HepG2 (cell line): ENCODE measurements around the gene ZNF66. TPM values are rescaled to one million over a fixed set of nuclear protein-coding genes. Genes with fewer than 3 reads are reported as not detected.
A peak's percentile ranks its signal among the peaks of the same experiment; 100 is the strongest.

Experiments used
- AGO2 ChIP-seq: fragments of 200-400 bp; formaldehyde crosslinking; optimal IDR thresholded peaks from 2 replicates; pipeline ENCODE3; 2017; ENCODE audit warnings: mild to moderate bottlenecking, low read depth, low read length, moderate library complexity
- CBX1 ChIP-seq: IDR thresholded peaks from one replicate; pipeline ENCODE4 v1.6.1; 2016; ENCODE audit warnings: antibody characterized with exemption, low read depth
- DNMT1 ChIP-seq: sonication (generic); formaldehyde crosslinking; IDR thresholded peaks from 2 replicates; pipeline ENCODE4 v1.5.1; 2020; ENCODE audit warnings: mild to moderate bottlenecking, missing genetic modification reagents
- GFI1 ChIP-seq: sonication (generic); formaldehyde crosslinking; IDR thresholded peaks from 2 replicates; pipeline ENCODE4 v1.5.0; 2020; ENCODE audit warnings: missing genetic modification reagents, mild to moderate bottlenecking, borderline replicate concordance
- HIC2 ChIP-seq: sonication (generic); formaldehyde crosslinking; IDR thresholded peaks from 2 replicates; pipeline ENCODE4 v1.9.0; 2022; ENCODE audit warnings: low read depth, missing genetic modification reagents
- KAT8 ChIP-seq: IDR thresholded peaks from 2 replicates; pipeline ENCODE4 v1.6.1; 2016; ENCODE audit warnings: missing genetic modification reagents, missing compliant biosample characterization
- MLX ChIP-seq: IDR thresholded peaks from 2 replicates; pipeline ENCODE4 v1.6.1; 2016
- NR2F1 ChIP-seq, 2 experiments: fragments of 450-650 bp in 1 of 2; formaldehyde crosslinking in 1 of 2; IDR thresholded peaks; 2 replicates each; pipeline versions ENCODE4 v1.5.0 to v1.6.1; 2016 to 2020; ENCODE audit warnings: mild to moderate bottlenecking in 1 of 2, missing compliant biosample characterization in 1 of 2, missing genetic modification reagents in 1 of 2, moderate library complexity in 1 of 2
- PRPF4 ChIP-seq: fragments of 200-400 bp; formaldehyde crosslinking; IDR thresholded peaks from 2 replicates; pipeline ENCODE4 v1.6.1; 2016; ENCODE audit warnings: low read length, low read depth; ENCODE audit not compliant: poor library complexity, severe bottlenecking
- SMAD9 ChIP-seq: sonication (generic); formaldehyde crosslinking; IDR thresholded peaks from 2 replicates; pipeline ENCODE4 v1.5.1; 2020; ENCODE audit warnings: mild to moderate bottlenecking, missing genetic modification reagents
- TMF1 ChIP-seq: sonication (generic); formaldehyde crosslinking; IDR thresholded peaks from 2 replicates; pipeline ENCODE4 v1.8.1; 2022; ENCODE audit warnings: low read depth, missing genetic modification reagents
- UBTF ChIP-seq: sonication (generic); formaldehyde crosslinking; IDR thresholded peaks from 2 replicates; pipeline ENCODE4 v1.4.0; 2020; ENCODE audit warnings: mild to moderate bottlenecking, missing genetic modification reagents
- ZBTB20 ChIP-seq: sonication (generic); formaldehyde crosslinking; IDR thresholded peaks from 2 replicates; pipeline ENCODE4 v1.8.1; 2023; ENCODE audit warnings: missing genetic modification reagents, low read depth, mild to moderate bottlenecking, borderline replicate concordance
- ZNF235 ChIP-seq: sonication (generic); formaldehyde crosslinking; IDR thresholded peaks from 2 replicates; pipeline ENCODE4 v1.8.1; 2023; ENCODE audit warnings: mild to moderate bottlenecking, missing genetic modification reagents, borderline replicate concordance
- ZNF274 ChIP-seq: sonication (generic); formaldehyde crosslinking; IDR thresholded peaks from 2 replicates; pipeline ENCODE4 v1.5.1; 2020; ENCODE audit warnings: mild to moderate bottlenecking, missing genetic modification reagents
- ZNF30 ChIP-seq: sonication (generic); formaldehyde crosslinking; IDR thresholded peaks from 2 replicates; pipeline ENCODE4 v1.5.0; 2020; ENCODE audit warnings: mild to moderate bottlenecking, missing genetic modification reagents
- ZNF607 ChIP-seq: sonication (generic); formaldehyde crosslinking; IDR thresholded peaks from 2 replicates; pipeline ENCODE4 v1.5.1; 2020; ENCODE audit warnings: missing genetic modification reagents, mild to moderate bottlenecking, borderline replicate concordance
- ZNF687 ChIP-seq: sonication (generic); formaldehyde crosslinking; IDR thresholded peaks from 2 replicates; pipeline ENCODE4 v1.5.1; 2020; ENCODE audit warnings: mild to moderate bottlenecking, missing genetic modification reagents, moderate library complexity
- ZNF766 ChIP-seq: sonication (generic); formaldehyde crosslinking; IDR thresholded peaks from 2 replicates; pipeline ENCODE4 v1.5.0; 2020; ENCODE audit warnings: missing genetic modification reagents, borderline replicate concordance
- polyA plus RNA-seq, 8 experiments: library from polyadenylated mRNA; depleted of rRNA in 3 of 8; stranded (reverse) in 7 of 8; unstranded in 1 of 8; fragments of >200 nt; fragmentation: Illumina TruSeq in 4 of 8; extraction: Trizol in 4 of 8; gene quantifications; 2 replicates each; pipeline versions ENCODE4 v1.2.1 to v1.2.3, GENCODE V29; 2011 to 2016; ENCODE audit warnings: low read depth in 4 of 8, missing spikeins in 1 of 8, mixed read lengths in 1 of 8; ENCODE audit not compliant: insufficient read depth in 1 of 8
- total RNA-seq, 5 experiments: library from RNA; depleted of rRNA; stranded (reverse); fragments of >200 nt; fragmentation: Illumina TruSeq; extraction: Trizol; gene quantifications; 2 replicates each; pipeline ENCODE4 v1.2.3, GENCODE V29; 2016; ENCODE audit warnings: low read depth in 1 of 5

Gene ZNF66
- total and polyA plus RNA-seq, 2 of the 13 experiments (the other 11 are each of a cell fraction or from before 2014, with no cell fraction given), result 4.0 to 8.0 TPM

- no peak for TF ChIP-seq HIC2 (CRISPR knock-in tag)
- TF ChIP-seq DNMT1 (CRISPR knock-in tag), result no peak
- TF ChIP-seq KAT8, result 0 out of 2 replicates have a peak, but pooled peaks have one; percentile 32
- no peak for TF ChIP-seq ZNF235 (CRISPR knock-in tag)
- no peak for TF ChIP-seq SMAD9
- TF ChIP-seq MLX (CRISPR knock-in tag), result no peak
- TF ChIP-seq ZNF30 (CRISPR knock-in tag), result no peak
- TF ChIP-seq ZNF687 (CRISPR knock-in tag), result peak; percentile 68
- TF ChIP-seq TMF1 (CRISPR knock-in tag), result no peak
- peak; percentile 47; the same call in 1 of the 2 replicates for TF ChIP-seq ZNF274
- TF ChIP-seq AGO2, result peak; percentile 20
- no peak for TF ChIP-seq NR2F1 (CRISPR knock-in tag; IDR thresholded peaks at IDR 0.05)
- no peak for TF ChIP-seq ZBTB20
- TF ChIP-seq UBTF (CRISPR knock-in tag), result peak; percentile 64
- no peak for TF ChIP-seq ZNF607 (CRISPR knock-in tag)
- TF ChIP-seq ZNF766 (CRISPR knock-in tag), result no peak
- no peak for TF ChIP-seq PRPF4
- no peak for TF ChIP-seq CBX1
- 0 out of 2 replicates have a peak, but pooled peaks have one; percentile 30 for TF ChIP-seq GFI1
These were observed at the start of gene ZNF66 (continued) for GRCh38 chr19:20776083-20777076.
